HG02759 (cell line): ENCODE data around the gene PDE4D.

Experiments used
- ATAC-seq: cut with Tn5 transposase; IDR thresholded peaks from one replicate; pipeline ENCODE4 v1.9.1; 2021; ENCODE audit warnings: mild to moderate bottlenecking, moderate library complexity; ENCODE audit not compliant: unreplicated experiment

Gene PDE4D

DNA sequence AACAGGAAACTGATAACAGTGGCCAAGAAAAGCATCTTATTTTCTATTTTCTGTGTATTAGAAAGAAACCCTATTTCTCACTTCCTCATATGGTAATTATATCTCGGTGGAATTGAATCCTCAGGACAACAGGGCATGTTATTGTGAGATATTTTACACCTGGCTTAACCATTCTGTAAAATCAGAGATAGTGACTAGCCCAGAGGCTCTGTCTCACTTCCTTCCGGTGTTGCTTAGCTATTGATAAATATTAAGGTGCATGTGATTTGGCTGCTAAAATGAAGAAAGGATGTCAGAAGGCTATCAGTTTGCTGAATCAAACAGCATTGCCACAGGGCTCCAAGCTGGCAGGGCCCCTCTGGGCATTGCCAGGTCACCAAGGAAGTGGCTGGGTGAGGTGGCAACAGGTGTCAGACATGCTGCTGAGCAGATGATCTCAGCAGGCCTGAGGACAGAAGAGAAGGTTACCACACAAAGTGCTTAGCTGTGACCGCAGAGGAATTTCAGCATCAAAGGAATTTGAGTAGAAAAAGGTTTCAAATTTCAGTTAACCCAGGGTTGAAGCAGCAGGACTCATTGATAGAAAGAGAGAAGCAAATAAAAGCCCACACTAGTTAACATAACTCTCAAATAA is 330.7 kb downstream of the PDE4D start:
- peak; percentile 93 for ATAC-seq

DNA sequence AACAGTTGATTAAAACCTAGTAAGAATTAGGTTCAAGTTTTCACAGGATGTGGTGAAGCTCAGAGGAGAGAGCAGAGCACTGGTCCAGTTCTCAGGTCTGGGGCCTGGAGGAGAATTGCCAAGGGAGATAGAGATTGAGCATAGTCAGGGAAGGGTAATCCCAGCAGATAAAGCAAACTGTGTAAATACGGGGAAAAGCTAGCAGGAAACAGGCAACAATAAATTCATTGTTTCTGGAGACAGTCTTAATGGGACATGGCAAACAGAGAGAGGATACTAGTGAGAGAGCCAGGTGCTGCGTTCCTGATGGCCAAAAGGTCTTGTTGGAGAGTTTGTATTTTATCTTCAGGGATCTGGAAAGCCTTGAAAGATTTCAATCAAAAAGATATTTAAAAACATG is 333.0 kb downstream of the PDE4D start:
- ATAC-seq = no peak

DNA sequence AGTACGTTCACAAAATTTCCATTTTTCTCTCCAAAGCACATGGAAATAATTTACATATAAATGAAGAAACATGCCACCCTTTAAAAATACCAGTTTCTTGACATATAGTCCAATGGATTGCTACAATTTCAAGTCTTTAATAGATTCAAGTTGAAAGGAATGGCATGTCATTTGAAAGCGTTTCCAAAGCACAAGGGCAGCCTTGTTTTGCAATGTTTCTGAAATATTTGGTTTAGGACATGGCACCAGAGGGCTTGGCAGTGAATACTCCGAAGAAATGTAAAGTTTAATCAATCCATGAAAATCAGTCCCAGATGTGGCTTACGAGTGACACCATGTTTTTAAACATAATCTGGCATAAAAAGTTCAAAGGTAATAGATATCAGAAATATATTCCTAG is 333.7 kb downstream of the PDE4D start:
- no peak for ATAC-seq

DNA sequence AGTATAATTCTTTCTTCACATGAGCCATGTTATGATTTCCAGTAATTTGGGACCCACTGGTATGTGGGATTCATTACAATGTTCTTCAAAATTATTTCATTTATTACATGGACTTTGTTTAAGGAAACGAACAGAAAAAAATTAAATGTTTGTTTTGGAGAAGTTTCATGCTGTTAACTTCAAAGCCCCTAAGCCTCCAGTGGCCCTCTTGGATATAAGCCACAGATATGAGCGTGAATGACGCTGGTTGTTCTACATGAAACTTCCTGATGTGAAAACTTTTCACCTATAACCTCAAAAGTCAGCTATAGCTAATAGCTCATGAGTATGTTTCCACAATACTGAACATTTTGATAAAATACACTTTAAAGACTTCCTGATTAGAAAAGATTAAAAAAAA is 334.2 kb downstream of the PDE4D start:
- ATAC-seq = no peak

DNA sequence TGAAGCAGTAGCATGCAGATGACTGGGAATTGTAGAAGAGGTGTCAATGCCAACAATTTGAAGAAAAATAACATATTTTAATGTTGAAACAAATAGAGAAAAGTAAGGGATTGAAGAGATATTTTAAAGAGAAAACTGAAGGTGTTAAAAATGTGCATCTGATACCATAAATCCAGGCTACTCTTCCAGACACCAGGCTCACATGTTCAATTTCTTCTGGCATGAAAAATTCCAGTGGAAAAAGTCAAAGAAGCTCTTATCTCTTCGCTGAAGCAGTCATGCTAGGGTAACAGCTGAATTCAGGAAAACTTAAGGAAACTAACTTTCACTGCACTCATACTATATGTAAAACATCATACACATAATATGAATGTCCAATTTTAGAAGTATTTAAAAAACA is 335.0 kb downstream of the PDE4D start:
- ATAC-seq = no peak

DNA sequence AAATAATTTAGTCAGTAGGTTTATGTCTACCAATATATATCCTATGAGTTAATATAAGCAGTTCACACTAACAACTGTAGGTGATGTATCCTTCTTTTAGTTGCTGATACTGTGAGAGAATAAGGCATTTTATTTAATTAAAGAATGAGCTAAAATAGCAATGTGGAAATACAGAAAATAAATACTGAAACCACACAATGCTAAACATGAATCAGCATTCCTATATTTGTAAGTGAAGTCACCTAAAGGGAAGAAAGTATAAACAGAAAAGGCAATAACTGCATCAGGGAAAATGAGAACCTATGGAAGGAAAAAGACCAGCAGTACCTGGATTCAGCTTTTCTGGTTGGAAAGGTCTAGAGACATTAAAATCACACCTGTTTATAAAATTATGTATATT is 336.0 kb downstream of the PDE4D start:
- no peak for ATAC-seq

DNA sequence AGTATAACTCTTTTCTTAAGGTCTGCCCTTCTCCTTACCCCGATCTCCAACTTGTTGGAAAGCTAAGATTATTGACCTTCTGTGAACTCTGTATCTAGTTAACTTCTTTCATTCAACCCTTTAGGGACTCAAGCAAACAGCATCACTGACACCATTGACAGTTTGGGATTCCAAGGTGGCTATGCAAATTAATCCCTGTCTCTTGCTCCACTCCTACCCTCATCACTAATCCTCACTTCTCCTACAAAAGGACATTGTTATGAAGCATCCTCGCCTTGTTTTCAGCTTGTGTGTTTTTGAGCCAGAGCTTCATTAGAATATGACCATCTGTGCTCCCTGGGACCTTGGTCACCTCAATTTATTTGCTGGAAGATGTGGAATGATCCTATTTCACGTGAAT is 337.9 kb downstream of the PDE4D start:
- no peak for ATAC-seq

DNA sequence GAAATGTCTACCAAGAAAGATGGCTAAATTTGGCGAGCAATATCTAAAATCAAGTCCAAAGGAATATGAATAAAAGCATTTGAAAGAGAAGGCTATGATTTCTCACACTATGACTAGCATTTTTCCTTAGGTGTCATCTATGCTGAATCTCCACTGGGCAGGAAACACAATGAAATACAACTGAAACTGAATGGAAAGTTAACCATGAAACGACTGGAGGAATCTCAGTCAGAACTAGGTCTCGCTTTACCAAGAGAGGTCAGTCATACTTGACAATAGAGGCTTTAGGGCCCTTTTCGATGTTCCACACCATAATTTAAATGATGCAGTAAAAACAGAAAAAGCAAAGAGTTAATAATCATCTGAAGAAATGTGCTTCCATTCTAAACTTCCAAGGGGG is 339.0 kb downstream of the PDE4D start:
- peak; percentile 46 for ATAC-seq

DNA sequence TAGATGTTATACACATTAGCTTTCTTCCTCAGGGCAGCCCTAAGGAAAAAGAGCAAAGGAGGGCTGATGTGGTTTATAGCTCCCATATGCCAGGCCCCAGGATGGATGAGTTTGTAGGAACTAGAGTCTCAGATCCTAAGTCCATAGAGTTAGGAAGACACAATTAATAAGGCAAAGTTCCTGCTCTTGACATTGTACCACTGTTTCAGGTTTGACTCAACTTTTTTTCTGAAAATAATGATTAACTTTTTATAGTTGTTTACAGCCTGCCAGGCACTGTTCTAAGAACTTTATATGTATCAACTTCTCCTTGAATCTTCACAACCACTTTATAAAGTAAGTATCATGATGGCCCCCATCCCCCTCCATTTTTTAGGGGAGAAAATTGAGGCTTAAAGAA is 339.5 kb downstream of the PDE4D start:
- peak; percentile 58 for ATAC-seq

DNA sequence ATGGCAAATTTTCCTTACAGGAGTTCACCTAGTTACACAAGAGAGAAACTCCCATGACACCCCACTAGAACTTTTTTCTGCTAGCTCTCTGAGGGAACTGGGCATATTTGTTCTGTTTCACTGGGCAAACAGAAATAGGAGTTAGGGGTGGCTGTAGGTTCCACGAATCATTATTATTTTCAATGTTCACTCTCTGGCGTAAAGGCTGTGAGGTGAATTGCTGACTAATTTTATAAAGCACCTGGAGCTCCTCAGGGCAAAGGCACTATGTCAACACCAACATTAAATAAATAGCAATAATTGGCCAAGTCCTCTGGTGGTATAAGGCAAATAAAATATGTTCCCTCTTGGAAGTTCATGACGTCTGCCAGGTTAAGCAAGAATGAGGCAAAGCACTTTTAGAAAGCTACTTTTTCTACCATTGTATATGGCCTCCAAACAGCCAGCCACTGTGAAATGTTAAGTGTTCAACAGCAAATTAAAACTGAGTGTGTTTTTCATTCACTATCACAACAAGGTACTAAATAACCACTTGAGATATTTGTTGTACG is 344.6 kb downstream of the PDE4D start:
- no peak for ATAC-seq

DNA sequence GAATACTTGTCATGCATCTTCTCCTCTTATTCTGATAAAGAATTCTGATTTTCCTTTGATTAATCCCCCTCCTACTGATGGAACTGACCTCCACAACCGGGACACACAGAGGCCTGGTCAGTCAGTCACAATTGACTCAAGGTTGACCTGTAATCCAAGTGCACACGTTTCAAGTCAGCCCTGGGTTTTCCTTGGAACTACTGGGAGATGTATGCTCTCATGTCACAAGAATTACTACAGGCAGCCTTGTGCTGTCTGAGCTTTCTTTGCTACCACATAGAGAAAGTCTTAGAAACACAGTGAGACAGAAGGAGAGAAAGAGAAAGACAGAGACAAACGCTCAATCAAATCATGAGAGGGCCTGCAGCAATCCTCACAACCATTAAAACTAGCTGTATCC is 345.8 kb downstream of the PDE4D start:
- no peak for ATAC-seq

DNA sequence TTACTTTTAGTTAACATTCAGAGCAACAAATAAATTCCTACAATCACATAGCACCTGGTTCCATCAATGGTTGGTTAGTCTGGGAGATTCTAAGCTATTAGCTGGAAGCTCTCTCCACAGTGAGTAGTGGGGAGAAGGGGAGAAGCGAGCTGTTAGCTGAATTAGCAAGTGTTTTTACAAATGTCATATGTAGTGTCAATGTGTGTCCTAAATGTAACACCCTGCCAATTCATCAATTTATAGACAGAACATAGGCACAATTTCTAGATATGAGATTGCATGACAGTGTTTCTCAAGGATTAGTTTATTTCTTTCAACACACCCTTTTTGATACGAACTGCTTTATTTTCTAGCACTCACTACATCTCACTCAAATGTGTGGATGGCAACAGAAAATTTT is 349.0 kb downstream of the PDE4D start:
- ATAC-seq = no peak

DNA sequence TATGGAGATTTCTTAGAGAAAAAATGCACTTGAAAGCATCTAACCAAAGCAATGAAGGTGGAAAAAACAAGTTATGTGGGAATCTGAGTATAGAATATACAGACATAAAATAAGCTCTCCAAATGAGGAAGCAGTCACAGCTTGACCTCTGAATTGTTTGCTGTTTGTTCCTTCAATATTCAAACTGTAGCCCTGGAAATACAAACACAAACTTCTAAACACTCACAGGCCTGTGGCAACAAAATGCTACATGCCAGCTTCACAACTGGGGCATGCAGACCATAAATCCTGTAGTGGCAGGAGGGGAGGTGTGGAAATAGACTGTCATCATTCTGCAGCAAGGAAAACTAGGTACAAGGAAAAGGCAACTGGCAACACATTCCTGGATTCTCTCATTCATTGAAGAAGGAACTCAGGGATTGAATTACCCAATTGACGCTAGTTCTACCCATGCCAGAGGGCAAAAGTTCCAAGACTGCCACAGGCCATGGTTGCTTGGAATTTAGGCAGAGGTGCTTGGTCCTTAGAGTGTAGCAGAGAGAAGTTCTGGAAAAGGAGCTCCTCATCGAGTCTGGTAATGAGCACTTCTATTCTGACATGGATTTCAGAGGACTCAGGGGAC is 349.6 kb downstream of the PDE4D start:
- ATAC-seq = no peak

DNA sequence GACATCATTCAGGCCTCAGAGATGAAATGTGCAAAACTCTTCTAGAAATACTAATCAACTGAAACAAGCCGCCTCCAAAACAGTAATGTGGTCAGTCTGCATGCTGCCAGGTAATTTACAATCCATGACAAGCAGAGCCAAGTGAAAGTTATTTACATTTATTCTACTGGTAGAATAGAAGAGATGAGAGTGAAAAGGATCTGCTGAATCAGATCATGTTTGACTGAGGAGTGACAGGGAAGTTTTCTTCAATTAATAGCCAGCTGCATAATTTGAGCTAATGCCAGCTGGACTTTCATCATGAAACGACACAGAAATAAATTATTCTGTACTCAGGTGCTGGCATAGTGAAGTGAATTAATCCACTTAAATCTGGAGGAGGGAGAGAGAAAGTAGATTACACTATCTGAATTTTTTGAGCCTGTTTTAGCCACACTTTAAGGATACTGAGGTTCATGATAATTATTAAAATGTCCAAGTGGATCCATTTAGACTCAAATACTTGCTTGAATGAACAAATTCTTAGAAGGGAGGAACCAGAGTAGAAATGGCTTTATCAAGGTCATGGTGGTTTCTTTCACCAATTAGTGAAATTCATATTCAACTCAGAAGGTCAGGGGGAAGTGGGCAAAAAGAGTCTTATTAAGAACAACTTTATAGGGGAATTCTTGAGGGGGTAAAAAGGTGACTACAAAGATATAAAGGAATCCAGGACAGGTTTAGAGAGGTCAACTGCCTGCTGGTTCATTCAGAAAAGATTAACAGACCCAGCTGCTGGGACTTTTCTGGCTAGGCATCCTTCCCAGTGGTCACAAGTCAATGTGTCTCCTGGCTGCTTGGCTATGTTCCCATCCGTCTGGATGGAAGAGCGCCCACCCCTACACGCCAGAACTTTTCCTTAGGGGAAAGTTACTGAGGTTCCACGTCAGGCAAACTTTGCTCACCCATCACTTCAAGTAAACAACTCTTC is 350.4 kb downstream of the PDE4D start:
- ATAC-seq = no peak

DNA sequence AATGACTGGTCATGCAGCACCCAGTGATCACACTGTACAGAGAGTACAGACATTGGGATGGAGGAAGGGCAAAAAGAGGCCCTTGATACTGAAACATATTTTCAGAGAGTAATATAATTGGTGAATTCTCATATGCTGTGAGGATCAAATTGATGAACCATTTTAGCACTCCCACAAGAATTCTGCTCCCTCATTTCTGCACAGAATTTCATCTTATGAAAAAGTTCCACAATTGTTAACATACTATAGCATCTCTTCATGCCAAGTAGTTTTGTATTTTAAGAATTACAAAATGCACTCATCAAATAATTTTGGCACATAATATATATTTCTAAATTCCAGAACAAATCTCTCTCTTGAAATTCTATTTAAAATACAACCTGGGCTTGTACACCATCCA is 351.2 kb downstream of the PDE4D start:
- no peak for ATAC-seq

DNA sequence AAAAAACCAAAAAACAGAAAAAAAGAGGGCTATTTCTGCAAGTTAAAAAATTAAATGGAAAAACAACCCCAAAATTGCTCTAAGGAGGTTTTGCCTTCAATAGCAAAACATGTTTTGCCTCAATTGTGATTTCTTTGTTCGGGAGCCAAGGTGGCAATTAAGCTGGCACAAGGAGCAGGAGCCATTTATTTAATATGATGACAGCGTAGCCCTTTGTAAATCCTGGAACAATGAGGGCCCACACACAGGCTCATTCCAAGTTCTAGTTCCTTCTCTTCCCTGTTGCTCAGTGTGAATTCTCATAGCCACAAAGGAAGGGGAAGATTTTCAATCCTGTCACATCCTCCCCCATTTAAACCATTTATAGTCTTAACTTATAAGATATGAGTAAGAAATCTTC is 353.2 kb downstream of the PDE4D start:
- ATAC-seq = no peak

DNA sequence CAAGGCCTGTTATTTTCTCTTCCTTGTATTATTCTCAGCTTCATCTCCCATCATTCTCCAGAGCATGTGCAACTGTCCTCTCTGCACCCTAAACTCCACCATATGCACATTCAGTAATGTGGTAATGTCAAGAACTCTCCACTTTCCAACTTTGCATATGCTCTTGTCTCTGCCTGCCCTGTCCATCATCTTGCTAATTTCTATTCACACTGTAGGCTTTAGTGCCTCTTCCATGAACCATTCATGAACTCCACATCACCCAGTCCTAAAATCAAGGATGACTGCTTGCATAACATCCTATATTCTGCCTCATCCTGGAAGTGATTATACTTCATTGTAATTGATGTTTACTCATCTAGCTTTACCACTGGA is 354.8 kb downstream of the PDE4D start:
- no peak for ATAC-seq

DNA sequence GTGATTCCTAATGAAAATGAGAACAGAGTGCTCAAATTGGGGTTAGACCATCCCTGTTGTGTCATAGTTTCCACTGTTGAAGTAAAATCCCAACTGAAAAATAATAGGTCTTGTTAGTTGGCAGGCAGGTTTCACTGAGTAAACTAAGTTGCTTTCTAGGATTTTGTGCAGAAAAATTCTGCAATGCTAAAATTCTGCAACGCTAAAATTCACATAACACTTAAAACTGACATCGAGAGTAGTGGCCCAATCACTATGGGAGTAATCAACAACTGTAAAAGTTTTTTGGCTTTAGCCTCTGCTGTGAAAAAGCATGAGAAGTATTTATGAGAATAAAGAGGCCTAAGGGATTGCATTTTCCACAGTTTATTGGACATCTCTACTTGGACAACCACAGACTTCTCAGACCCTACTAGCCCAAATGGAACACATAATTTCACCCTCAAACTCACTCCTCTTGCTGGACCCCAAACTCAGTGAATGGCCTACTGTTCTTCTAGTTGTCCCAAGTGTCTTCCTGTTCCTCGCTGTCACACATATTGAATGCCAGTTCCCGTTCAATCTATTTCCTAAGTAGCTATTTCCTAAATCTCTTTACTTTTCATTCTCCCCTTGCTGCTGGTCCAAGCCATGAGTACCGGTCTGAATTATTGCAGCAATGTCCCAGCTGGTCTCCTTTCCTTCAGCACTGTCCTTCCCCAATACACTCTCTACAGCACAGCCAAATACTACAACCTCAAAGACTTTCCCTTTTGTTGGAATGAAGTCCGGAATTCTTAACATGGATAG is 355.4 kb downstream of the PDE4D start:
- ATAC-seq = no peak

DNA sequence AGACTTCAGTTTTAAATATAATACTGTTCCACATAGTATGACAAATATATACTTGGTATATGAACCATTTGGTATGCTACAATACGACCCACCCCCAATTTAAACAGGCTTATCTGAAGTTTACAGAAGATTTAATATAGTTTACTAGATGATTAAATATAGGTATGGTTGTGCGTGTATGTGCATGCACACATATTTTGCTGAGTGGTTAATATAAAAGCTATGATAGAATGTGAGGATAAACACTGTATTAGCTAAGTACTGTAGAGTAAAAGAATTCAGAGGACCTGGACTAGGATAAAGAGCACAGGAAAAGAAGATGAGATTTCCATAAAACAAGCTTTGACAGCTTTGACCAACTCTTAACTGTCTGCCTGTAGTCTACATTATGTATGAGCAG is 356.7 kb downstream of the PDE4D start:
- no peak for ATAC-seq

DNA sequence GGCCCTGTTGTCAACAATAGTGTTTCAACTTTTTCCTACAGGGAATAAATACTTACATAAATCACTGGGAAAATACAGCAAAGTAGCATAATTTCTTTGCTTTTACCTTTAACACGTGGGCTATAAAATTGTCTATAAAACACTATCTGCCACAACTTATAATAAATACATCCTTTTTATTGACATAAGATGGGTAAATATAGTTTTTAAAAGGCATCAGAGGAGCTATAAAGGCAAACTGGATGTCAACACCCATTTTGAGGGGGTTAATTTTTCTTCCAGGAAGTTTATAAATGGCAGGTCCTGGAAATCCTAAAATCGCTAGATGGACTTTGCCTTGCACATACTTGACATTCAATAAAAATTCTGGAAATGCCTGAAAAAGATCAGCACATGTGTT is 358.0 kb downstream of the PDE4D start:
- no peak for ATAC-seq

DNA sequence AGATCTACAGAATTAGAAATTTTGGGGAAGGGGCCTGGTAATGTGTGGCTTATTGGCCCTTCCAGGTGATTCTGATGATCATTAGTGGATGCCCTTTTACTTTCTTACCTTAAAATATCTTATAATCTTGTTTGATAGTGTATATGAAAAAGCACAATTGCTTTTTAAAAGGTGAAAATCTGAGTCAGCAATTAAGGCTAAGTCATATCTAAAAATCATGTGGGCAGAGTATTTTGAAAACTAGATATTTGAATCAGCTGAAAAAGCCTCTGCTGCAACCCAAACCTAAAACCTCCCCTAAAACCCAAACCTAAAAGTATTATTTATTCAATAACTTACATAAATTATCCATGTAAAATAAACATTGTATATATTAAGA is 359.8 kb downstream of the PDE4D start:
- no peak for ATAC-seq
